Measurements from ENCODE around the gene IL27RA. TPM values are rescaled to one million over a fixed set of nuclear protein-coding genes. Genes with fewer than 3 reads are reported as not detected.

Gene IL27RA
- total RNA-seq, 2 experiments from 2014 or later: 25.0 to 26.7 TPM

- peaks cover 30% of the 10 kb centered on the region for H3K36me3 ChIP-seq (ENCODE audit: insufficient read depth, low read length)
- POLR2A ChIA-PET: no interaction called here
- intact Hi-C loops (cut with DNase I, micrococcal nuclease): no loop called here
- no peak for TF ChIP-seq CTCF (IDR thresholded peaks at IDR 0.05)
- Mint-ChIP-seq H3K9me3 (peaks cover 4% of the 10 kb centered on the region), H3K27me3 (no peaks in the 10 kb centered on the region), H3K4me3 (no peak overlapping the region), H3K36me3 (ENCODE audit: low read depth) (peaks cover 31% of the 10 kb centered on the region), H3K27ac (no peak overlapping the region), H3K4me1 (ENCODE audit: low read depth) (peaks cover 11% of the 10 kb centered on the region)
- ATAC-seq (ENCODE audit: poor library complexity) (no peak), DNase-seq (peak in 1 of 14 experiments; percentile 28)
- H3K4me3 ChIP-seq (ENCODE audit: low read length): no peak overlapping the region
- no peaks in the 10 kb centered on the region for H3K27me3 ChIP-seq (ENCODE audit: control insufficient read depth in 1 of 2, insufficient read depth in 2 of 2, low read length in 2 of 2)
- no peaks in the 10 kb centered on the region for H3K4me1 ChIP-seq (ENCODE audit: insufficient read depth, low read length)
- no peak overlapping the region for H3K27ac ChIP-seq (ENCODE audit: low read depth in 1 of 2, low read length in 2 of 2)
- CTCF ChIA-PET: no interaction called here
- peaks cover 5 to 7% of the 10 kb centered on the region in 2 experiments for H3K9me3 ChIP-seq (ENCODE audit: control insufficient read depth in 1 of 2, insufficient read depth in 1 of 2, low read length in 2 of 2)
Observed at GRCh38 chr19:14097532-14098151, 66.1 kb downstream of the IL27RA start.

- H3K27me3 Mint-ChIP-seq: no peaks in the 10 kb centered on the region
- Histone ChIP-seq H3K4me1 (ENCODE audit: insufficient read depth, low read length) (no peaks in the 10 kb centered on the region), H3K9me3 (ENCODE audit: control insufficient read depth in 1 of 2, insufficient read depth in 1 of 2, low read length in 2 of 2) (no peaks in the 10 kb centered on the region), H3K36me3 (ENCODE audit: insufficient read depth, low read length) (peaks cover 48% of the 10 kb centered on the region), H3K4me3 (ENCODE audit: low read length) (no peak overlapping the region), H3K27ac (ENCODE audit: low read depth in 1 of 2, low read length in 2 of 2) (no peak overlapping the region), H3K27me3 (ENCODE audit: control insufficient read depth in 1 of 2, insufficient read depth in 2 of 2, low read length in 2 of 2) (no peaks in the 10 kb centered on the region)
- DNase-seq (no peak), ATAC-seq (ENCODE audit: poor library complexity) (no peak)
- intact Hi-C loops (cut with DNase I, micrococcal nuclease): no loop called here
- POLR2A ChIA-PET: no interaction called here
- H3K27ac Mint-ChIP-seq: no peak overlapping the region
- no peaks in the 10 kb centered on the region for H3K9me3 Mint-ChIP-seq
- no peaks in the 10 kb centered on the region for H3K4me1 Mint-ChIP-seq (ENCODE audit: low read depth)
- TF ChIP-seq CTCF (IDR thresholded peaks at IDR 0.05): no peak
- CTCF ChIA-PET: no interaction called here
- peaks cover 36% of the 10 kb centered on the region for H3K36me3 Mint-ChIP-seq (ENCODE audit: low read depth)
- H3K4me3 Mint-ChIP-seq: no peak overlapping the region
Observed at GRCh38 chr19:14101003-14101545, 69.5 kb downstream of the IL27RA start.

GRCh38 chr19:14102102-14102696 lies 70.6 kb downstream of the IL27RA start:
- H3K4me1 Mint-ChIP-seq (ENCODE audit: low read depth): no peaks in the 10 kb centered on the region
- H3K27me3 Mint-ChIP-seq: no peaks in the 10 kb centered on the region
- no peak overlapping the region for H3K4me3 Mint-ChIP-seq
- H3K9me3 Mint-ChIP-seq: no peaks in the 10 kb centered on the region
- ATAC-seq (ENCODE audit: poor library complexity): no peak
- intact Hi-C loops (cut with DNase I, micrococcal nuclease): no loop called here
- CTCF ChIA-PET: interaction anchor here (1.4 kb wide), 1 partner anchor 11 kb away, joined by 3 read pairs; no protein-coding TSS in a partner anchor
- H3K9me3 ChIP-seq (ENCODE audit: control insufficient read depth in 1 of 2, insufficient read depth in 1 of 2, low read length in 2 of 2): no peaks in the 10 kb centered on the region
- no peak overlapping the region for H3K27ac ChIP-seq (ENCODE audit: low read depth in 1 of 2, low read length in 2 of 2)
- H3K36me3 Mint-ChIP-seq (ENCODE audit: low read depth): peaks cover 28% of the 10 kb centered on the region
- no peak for DNase-seq
- POLR2A ChIA-PET: no interaction called here
- H3K27me3 ChIP-seq (ENCODE audit: control insufficient read depth in 1 of 2, insufficient read depth in 2 of 2, low read length in 2 of 2): no peaks in the 10 kb centered on the region
- no peak for TF ChIP-seq CTCF (IDR thresholded peaks at IDR 0.05)
- H3K4me1 ChIP-seq (ENCODE audit: insufficient read depth, low read length): no peaks in the 10 kb centered on the region
- no peak overlapping the region for H3K27ac Mint-ChIP-seq
- H3K36me3 ChIP-seq (ENCODE audit: insufficient read depth, low read length): peaks cover 42% of the 10 kb centered on the region
- H3K4me3 ChIP-seq (ENCODE audit: low read length): no peak overlapping the region
